Nephron progenitor cell (in vitro differentiated cells): ENCODE data around the gene UPP1.
A peak's percentile ranks its signal among the peaks of the same experiment; 100 is the strongest.

Source experiments
- DNase-seq: peaks from one replicate; pipeline ENCODE4 v3.0.0; 2021
- H3K27ac Mint-ChIP-seq: 2 replicates; pipeline ENCODE4 v1.8.0; 2021; ENCODE audit warnings: mild to moderate bottlenecking, moderate library complexity, mixed read lengths
- H3K27me3 Mint-ChIP-seq: 2 replicates; pipeline ENCODE4 v1.8.0; 2021; ENCODE audit warnings: mild to moderate bottlenecking, low read depth, mixed read lengths; ENCODE audit not compliant: poor library complexity
- H3K36me3 Mint-ChIP-seq: 2 replicates; pipeline ENCODE4 v1.8.0; 2021; ENCODE audit warnings: low read depth, mixed read lengths
- H3K4me1 Mint-ChIP-seq: 2 replicates; pipeline ENCODE4 v1.8.0; 2021; ENCODE audit warnings: mixed read lengths
- H3K4me3 Mint-ChIP-seq: 2 replicates; pipeline ENCODE4 v1.8.0; 2021; ENCODE audit warnings: mild to moderate bottlenecking, moderate library complexity, mixed read lengths
- H3K9me3 Mint-ChIP-seq: 2 replicates; pipeline ENCODE4 v1.8.0; 2021; ENCODE audit warnings: mild to moderate bottlenecking, moderate library complexity, mixed read lengths
- TF ChIP-seq, protein P1 (sequence below): fragments of 200-600 bp; sonication (generic); IDR thresholded peaks from 2 replicates; pipeline ENCODE4 v1.5.0; 2021; ENCODE audit warnings: antibody characterized with exemption

Gene UPP1

DNA sequence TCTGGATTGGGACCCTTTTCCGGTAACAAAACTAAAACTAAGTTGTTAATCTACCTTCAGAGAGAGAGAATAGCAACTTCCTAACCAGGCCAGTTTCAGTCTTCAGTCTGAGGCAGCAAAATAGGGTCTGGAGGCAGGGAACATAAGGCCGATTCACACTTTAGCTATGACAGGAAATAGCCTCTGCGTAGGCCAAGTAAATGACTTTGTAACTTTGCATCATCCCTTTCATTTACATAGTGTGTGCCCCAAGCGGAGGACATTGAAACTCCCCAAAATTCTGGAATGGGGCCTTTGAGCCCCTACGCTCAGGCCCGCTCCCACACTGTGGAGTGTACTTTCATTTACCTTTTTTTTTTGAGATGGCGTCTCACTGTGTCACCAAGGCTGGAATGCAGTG lies 1.7 kb upstream of the UPP1 start:
- Mint-ChIP-seq H3K4me1 (peaks cover 48% of the 10 kb centered on the region), H3K9me3 (no peaks in the 10 kb centered on the region), H3K27me3 (peaks cover 3% of the 10 kb centered on the region), H3K27ac (no peak overlapping the region), H3K36me3 (peaks cover 11% of the 10 kb centered on the region), H3K4me3 (peak overlapping the region; percentile 3)
- DNase-seq: no peak
- TF ChIP-seq, protein P1, sequence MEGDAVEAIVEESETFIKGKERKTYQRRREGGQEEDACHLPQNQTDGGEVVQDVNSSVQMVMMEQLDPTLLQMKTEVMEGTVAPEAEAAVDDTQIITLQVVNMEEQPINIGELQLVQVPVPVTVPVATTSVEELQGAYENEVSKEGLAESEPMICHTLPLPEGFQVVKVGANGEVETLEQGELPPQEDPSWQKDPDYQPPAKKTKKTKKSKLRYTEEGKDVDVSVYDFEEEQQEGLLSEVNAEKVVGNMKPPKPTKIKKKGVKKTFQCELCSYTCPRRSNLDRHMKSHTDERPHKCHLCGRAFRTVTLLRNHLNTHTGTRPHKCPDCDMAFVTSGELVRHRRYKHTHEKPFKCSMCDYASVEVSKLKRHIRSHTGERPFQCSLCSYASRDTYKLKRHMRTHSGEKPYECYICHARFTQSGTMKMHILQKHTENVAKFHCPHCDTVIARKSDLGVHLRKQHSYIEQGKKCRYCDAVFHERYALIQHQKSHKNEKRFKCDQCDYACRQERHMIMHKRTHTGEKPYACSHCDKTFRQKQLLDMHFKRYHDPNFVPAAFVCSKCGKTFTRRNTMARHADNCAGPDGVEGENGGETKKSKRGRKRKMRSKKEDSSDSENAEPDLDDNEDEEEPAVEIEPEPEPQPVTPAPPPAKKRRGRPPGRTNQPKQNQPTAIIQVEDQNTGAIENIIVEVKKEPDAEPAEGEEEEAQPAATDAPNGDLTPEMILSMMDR: no peak

DNA sequence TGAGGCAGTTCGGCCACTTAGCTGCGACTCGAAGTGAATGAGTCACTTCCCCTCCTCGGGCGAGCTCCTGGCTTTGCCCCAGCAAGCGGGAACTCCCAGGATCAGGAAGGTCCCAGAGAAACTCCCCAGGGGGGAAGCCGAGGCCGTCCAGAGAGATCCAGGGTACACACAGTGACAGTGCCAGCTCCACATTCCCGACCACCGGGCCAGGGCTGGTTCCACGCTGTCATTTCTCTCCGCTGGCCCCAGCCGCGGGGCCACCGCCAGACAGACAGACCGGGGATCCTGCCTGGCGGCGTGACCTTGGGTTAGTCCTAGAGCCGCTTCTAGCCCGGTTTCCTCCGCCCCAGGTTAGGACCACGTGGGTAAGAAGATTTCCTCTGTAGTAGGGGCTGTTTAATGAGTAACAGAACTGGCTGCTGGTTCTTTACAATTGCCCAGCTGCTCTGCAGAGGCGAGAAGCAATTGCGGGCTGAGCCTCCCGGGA lies 463 bp upstream of the UPP1 start:
- peak overlapping the region; percentile 84 for H3K4me3 Mint-ChIP-seq
- TF ChIP-seq, protein P1: no peak
- peak overlapping the region; percentile 77 for H3K27ac Mint-ChIP-seq
- H3K9me3 Mint-ChIP-seq: no peaks in the 10 kb centered on the region
- DNase-seq: no peak
- H3K36me3 Mint-ChIP-seq: peaks cover 13% of the 10 kb centered on the region
- no peaks in the 10 kb centered on the region for H3K27me3 Mint-ChIP-seq
- peaks cover 61% of the 10 kb centered on the region for H3K4me1 Mint-ChIP-seq

DNA sequence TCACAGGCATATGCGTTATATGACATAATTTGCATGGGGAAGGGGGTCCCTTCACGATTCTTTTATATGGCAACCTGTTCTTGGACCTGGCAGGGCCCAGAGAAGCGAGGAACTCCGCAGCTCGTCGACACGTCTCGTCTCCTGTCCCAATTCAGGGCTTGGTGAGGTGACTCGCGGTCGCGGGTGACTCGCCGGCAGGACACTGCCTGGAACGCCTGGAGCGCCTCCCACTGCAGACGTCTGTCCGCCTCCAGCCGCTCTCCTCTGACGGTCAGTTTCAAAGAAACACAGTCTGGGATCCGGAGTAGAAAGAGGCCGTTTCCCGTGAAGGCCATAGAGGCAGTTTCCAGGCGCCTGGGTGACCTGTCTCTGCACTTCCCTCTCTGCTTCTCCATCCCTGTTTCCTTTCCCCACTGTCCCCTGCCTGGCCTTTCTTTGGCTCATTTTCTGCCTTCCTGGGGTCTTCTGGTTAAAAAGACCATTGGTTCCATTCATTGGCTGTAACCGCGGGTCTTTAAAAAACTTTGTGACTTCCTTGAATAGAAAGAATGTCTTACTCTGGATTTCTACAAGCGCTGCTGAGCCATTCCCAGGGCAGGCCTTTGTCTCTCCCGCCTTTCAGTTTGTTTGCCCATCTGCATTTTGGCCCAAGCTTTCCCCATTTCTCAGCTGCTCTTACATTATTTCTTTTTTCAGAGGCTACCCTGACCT lies 1.2 kb downstream of the UPP1 start:
- Mint-ChIP-seq H3K4me3 (peak overlapping the region; percentile 84), H3K36me3 (peaks cover 23% of the 10 kb centered on the region), H3K9me3 (no peaks in the 10 kb centered on the region), H3K4me1 (peaks cover 66% of the 10 kb centered on the region), H3K27ac (no peak overlapping the region), H3K27me3 (no peaks in the 10 kb centered on the region)
- TF ChIP-seq, protein P1: no peak
- peak; percentile 43 for DNase-seq

DNA sequence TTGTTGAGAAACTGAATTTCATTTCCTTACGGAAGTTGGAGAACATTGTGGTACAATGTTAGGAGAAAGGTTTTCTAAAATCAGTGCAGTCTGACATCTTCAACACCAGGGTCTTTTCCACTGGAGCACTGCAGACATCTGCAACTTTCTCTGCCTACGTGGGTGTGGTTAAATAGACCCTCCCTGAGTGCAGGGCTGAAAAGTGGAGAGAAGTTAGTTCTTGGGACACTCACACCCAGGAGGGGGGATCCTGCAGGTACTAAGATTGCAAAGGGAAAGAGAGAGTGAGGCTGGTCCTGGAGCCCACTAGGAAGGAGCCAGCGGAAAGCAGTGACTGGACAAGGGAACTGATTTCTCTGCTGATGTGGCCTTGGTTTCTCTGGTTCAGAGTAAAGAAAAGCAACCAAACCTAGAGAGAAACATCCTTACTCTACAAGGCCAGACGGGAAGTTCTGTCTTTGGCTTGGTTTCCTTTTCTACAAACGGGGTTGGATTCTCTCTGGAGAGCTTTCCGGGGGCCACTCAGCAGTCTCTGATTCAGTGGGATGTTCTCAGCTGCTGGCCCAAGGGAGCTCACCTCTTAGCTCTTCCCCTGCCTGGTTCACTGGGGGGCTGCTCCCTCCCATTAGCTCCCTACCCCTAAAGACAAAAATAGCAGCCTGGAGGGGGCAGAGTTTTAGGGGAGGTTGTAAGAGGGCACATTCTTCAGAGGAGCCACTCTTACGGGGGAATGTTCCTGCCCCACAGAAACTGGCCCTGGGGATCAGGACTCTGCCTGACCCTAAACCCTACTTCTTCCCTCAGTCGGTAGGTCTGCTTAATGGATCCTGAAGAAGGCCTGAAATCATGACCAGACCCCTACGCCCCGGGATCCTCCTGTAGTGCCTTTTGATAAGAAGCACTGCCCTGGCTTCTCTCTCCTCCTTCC lies 2.7 kb downstream of the UPP1 start:
- Mint-ChIP-seq H3K27me3 (no peaks in the 10 kb centered on the region), H3K36me3 (peaks cover 27% of the 10 kb centered on the region), H3K4me3 (peak overlapping the region; percentile 65), H3K4me1 (peaks cover 59% of the 10 kb centered on the region), H3K9me3 (no peaks in the 10 kb centered on the region), H3K27ac (no peak overlapping the region)
- TF ChIP-seq, protein P1: no peak
- DNase-seq: no peak

DNA sequence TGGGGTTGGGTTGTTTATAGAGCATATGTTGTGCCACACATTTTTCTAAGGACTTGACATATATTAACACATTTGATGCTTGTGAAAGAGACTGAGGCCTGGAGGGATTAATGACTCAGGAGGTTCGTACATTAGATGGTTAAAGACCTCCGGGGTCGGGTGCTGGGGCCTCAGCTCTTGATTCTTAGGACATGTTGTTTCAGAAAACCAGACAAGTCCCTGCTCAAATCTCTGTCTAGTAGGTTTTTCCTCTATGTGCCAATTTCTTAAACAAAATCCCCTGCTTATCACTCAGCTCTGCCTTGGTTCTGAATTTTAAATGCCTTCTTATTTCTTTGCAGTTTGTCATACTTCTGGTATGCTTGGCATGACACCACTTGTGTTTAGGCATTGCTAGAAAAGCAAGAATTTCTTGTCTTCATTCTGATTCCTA lies 5.8 kb downstream of the UPP1 start:
- Mint-ChIP-seq H3K27me3 (no peaks in the 10 kb centered on the region), H3K9me3 (no peaks in the 10 kb centered on the region), H3K4me3 (no peak overlapping the region), H3K4me1 (peaks cover 55% of the 10 kb centered on the region), H3K36me3 (peaks cover 27% of the 10 kb centered on the region), H3K27ac (no peak overlapping the region)
- no peak for DNase-seq
- TF ChIP-seq, protein P1: no peak
